ENCODE data around the gene RNF150. TPM values are rescaled to one million over a fixed set of nuclear protein-coding genes. Genes with fewer than 3 reads are reported as not detected.

RNF150 gene
- total RNA-seq, 1 donor = 16.4 TPM

DNA sequence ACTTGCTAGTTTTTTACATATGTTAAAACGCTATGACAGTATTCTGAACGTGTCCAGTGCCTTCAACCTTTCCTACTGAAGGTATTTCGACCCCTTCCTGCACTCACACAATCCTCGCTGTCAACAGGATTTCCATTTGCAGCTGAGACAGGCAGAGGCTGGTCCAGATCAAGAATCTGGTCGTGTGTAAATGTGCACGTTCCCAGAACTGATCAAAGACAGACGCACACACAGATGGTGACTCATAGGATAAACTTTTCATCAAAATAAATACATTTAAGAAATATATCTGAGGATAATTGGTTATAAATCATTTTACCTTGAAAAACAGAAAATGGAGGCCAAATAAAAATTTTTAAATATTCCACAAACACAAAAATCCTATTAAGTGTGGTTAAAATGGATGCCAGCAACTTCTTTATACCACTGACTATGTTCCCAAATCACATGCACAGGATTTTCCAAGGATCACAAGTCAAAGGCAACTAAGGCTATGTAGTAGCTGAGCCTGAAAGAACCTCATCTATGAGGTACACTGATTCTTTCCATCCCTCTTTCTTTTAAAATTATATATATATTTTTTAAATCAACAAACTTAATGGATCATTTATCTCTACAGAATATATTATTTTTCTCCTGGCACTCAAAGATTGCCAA is 85.9 kb downstream of the RNF150 start:
- H3K4me3 ChIP-seq (ENCODE audit: low read depth, low read length) = no peak overlapping the region
- peak; percentile 67 for DNase-seq (ENCODE audit: low read depth)
- TF ChIP-seq, protein P1, sequence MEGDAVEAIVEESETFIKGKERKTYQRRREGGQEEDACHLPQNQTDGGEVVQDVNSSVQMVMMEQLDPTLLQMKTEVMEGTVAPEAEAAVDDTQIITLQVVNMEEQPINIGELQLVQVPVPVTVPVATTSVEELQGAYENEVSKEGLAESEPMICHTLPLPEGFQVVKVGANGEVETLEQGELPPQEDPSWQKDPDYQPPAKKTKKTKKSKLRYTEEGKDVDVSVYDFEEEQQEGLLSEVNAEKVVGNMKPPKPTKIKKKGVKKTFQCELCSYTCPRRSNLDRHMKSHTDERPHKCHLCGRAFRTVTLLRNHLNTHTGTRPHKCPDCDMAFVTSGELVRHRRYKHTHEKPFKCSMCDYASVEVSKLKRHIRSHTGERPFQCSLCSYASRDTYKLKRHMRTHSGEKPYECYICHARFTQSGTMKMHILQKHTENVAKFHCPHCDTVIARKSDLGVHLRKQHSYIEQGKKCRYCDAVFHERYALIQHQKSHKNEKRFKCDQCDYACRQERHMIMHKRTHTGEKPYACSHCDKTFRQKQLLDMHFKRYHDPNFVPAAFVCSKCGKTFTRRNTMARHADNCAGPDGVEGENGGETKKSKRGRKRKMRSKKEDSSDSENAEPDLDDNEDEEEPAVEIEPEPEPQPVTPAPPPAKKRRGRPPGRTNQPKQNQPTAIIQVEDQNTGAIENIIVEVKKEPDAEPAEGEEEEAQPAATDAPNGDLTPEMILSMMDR (IDR thresholded peaks at IDR 0.05; ENCODE audit: insufficient read depth, low read depth, low read length) = no peak

GRCh38 chr4:141046255-141046654 is 87.0 kb downstream of the RNF150 start:
- TF ChIP-seq, protein P1 (IDR thresholded peaks at IDR 0.05; ENCODE audit: insufficient read depth, low read depth, low read length) = no peak
- DNase-seq (ENCODE audit: low read depth) = peak; percentile 91
- H3K4me3 ChIP-seq (ENCODE audit: low read depth, low read length) = no peak overlapping the region

GRCh38 chr4:141045848-141046247 is 87.4 kb downstream of the RNF150 start:
- no peak for DNase-seq (ENCODE audit: low read depth)
- TF ChIP-seq, protein P1 (IDR thresholded peaks at IDR 0.05; ENCODE audit: insufficient read depth, low read depth, low read length) = no peak
- no peak overlapping the region for H3K4me3 ChIP-seq (ENCODE audit: low read depth, low read length)

- peak; percentile 22 for DNase-seq (ENCODE audit: low read depth)
- TF ChIP-seq, protein P1 (IDR thresholded peaks at IDR 0.05; ENCODE audit: insufficient read depth, low read depth, low read length) = no peak
- no peak overlapping the region for H3K4me3 ChIP-seq (ENCODE audit: low read depth, low read length)
Observed at GRCh38 chr4:141041021-141041476, 92.2 kb downstream of the RNF150 start.

DNA sequence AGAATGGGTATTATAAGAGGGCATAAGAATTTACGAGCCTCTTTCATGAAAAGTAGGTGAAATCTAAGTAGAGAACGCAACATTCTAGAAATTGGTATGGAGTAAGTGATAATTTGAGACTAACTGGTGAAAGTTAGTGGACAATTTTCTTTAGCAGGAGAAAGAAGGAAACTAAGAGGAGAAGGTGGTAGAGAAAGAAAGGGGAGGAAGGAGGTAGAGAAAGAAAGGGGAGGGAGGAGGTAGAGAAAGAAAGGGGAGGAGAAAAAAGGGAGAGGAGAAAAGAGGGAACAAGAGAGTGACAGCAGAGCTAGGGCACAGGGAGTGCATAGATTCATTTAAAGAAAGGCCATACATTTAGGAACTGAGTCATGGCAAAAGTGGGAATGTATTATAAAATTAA is 94.1 kb downstream of the RNF150 start:
- TF ChIP-seq, protein P1 (IDR thresholded peaks at IDR 0.05; ENCODE audit: insufficient read depth, low read depth, low read length) = no peak
- DNase-seq (ENCODE audit: low read depth) = no peak

GRCh38 chr4:141038428-141038827 is 94.8 kb downstream of the RNF150 start:
- no peak for DNase-seq (ENCODE audit: low read depth)
- TF ChIP-seq, protein P1 (IDR thresholded peaks at IDR 0.05; ENCODE audit: insufficient read depth, low read depth, low read length) = no peak
- H3K4me3 ChIP-seq (ENCODE audit: low read depth, low read length) = no peak overlapping the region

More for the DNA sequence above, 94.1 kb downstream of the RNF150 start:
- H3K4me3 ChIP-seq (ENCODE audit: low read depth, low read length) = no peak overlapping the region

GRCh38 chr4:141037446-141037845 is 95.8 kb downstream of the RNF150 start:
- H3K4me3 ChIP-seq (ENCODE audit: low read depth, low read length) = no peak overlapping the region
- TF ChIP-seq, protein P1 (IDR thresholded peaks at IDR 0.05; ENCODE audit: insufficient read depth, low read depth, low read length) = no peak
- DNase-seq (ENCODE audit: low read depth) = no peak

All from fibroblast of villous mesenchyme (primary cell).